GM19239 (cell line): Measurements from ENCODE around the gene ETV7.

Source experiments
- DNase-seq: peaks from one replicate; pipeline ENCODE4 v3.0.0; 2011; ENCODE audit warnings: low spot score; ENCODE audit not compliant: insufficient read length
- FAIRE-seq: peaks from 2 replicates; lab custom pipeline; 2011; peaks lifted over from hg19 to GRCh38; lab: Jason Lieb, UNC

Gene ETV7

DNA sequence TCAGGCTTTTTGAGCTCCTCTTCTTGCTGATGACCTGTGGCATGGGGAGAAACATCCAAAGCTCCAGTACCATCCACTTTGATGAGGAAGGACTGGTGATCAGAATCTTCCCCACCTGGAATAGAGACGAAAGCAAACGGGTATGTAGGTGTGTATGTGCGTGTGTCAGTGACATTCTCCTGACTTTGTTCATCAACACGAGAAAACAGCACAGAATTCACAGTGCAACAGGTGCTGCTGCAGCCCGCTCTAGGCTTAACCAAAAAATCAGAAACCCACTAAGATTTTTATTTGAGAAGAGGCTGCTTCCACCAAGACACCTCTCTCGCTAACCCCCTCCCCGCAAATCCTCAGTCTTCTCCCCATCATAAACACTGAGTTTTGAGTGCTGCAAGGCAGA is 58.9 kb downstream of the ETV7 start:
- FAIRE-seq, result no peak
- DNase-seq, result no peak

- FAIRE-seq, result no peak
- no peak for DNase-seq
Measured at GRCh38 chr6:36327919-36328236, 59.6 kb downstream of the ETV7 start.

DNA sequence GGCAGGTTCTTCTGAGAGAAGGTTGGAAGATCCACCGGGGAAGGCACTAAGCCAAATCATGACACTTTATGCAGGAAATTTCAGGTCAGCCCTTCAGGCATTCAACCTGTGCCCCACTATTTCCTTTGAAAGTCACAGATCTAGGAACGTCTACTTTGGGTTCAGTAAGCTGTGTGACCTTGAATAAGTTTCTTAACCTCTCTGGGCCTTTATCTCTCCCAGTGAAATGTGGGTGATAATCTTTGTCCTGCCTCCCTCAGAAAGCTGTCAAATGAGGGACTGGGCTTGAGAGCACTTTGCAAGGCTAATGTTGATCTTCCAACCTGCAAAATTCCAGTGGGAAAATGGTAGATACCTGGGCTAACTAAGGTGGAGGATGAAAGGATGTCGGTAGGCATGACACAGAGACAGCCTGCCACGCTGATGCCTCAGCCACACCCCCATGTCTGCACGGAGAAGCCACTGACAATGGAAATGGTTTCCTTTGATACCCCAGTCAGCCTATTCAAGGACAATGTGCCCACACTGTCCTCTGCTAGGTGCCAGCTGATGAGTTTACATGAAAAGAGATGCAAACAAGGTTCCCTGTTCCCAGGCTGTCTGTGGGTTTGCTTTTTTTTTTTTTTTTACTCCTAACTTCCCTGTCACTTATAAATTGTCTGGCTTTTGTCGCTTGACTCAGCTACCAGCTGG is 60.1 kb downstream of the ETV7 start:
- no peak for FAIRE-seq
- DNase-seq, result no peak

- DNase-seq (no peak), FAIRE-seq (no peak)
Measured at GRCh38 chr6:36326356-36326995, 61.0 kb downstream of the ETV7 start.

- DNase-seq (no peak), FAIRE-seq (no peak)
Measured at GRCh38 chr6:36324715-36325114, 62.8 kb downstream of the ETV7 start.

DNA sequence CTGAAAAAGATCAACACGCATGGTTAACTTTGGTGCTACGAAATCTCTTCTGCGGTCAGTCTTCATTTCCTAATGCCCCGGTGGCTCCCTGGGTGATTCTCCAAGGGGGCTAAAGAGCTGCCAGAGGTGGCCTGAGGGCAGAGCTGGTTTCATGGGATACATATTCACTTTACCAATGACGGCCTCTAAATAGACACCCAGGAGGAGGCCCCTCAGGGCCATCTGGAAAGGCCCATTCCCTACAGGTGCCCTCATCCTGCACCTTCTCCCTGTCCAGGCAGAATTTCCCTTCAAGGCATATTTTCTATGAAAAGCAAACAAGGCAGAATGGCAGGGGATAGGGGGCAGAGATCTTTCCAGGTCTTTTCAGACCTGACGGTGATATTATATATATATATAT is 63.3 kb downstream of the ETV7 start:
- FAIRE-seq, result no peak
- DNase-seq, result no peak

DNA sequence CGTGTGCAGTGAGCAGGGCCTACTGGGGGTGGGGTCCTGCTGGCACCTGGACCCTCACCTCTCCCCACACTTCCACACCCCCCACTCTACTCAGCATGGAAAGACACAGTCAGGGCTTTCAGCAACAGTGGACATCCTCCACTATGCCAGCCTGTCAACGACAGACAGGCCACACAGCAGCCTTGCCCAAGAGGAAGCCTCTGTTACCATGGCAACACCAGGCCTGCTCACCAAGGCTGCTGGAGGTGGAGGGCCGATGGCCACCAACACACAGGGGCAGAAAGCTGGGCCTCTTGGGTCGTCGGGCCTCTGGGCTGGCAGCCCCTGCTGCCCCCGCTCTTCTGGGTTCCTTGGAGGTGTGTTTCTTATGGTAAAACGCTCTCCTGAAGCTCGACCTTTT is 64.4 kb downstream of the ETV7 start:
- DNase-seq (no peak), FAIRE-seq (no peak)

GRCh38 chr6:36322591-36322990 is 64.9 kb downstream of the ETV7 start:
- no peak for FAIRE-seq
- no peak for DNase-seq

- DNase-seq, result no peak
- FAIRE-seq, result no peak
Measured at GRCh38 chr6:36320475-36320874, 67.0 kb downstream of the ETV7 start.

GRCh38 chr6:36319821-36320220 is 67.6 kb downstream of the ETV7 start:
- no peak for DNase-seq
- FAIRE-seq, result no peak

DNA sequence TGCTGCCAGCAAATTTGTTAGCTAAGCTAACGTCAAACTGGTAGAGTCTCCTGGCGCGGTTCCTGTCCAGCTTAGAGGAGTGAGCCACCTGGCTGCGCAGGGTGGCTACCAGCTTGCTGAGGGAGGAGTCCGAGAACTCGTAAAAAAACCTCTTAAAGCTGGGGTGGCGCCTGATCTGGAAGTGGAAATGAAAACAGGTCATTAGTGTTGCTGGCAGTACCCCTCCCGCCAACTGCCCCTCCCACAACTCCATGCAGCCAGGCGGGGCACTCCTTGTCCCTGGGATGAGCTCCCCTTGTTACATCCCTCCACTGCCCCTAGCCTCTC is 68.1 kb downstream of the ETV7 start:
- FAIRE-seq (no peak), DNase-seq (no peak)

GRCh38 chr6:36318690-36319435 is 68.6 kb downstream of the ETV7 start:
- FAIRE-seq (no peak), DNase-seq (no peak)

GRCh38 chr6:36317623-36318022 is 69.8 kb downstream of the ETV7 start:
- FAIRE-seq (no peak), DNase-seq (no peak)
